ENCODE results near the gene CLK2. TPM values are rescaled to one million over a fixed set of nuclear protein-coding genes. Genes with fewer than 3 reads are reported as not detected.

The CLK2 gene
- total and polyA plus RNA-seq, 7 donors = 7.2 to 45.9 (median 23.2) TPM

GRCh38 chr1:155278689-155279160 lies 5.4 kb upstream of the CLK2 start:
- Histone ChIP-seq H3K4me1 (peaks cover 0 to 23% (median 18%) of the 10 kb centered on the region in 4 donors), H3K9me3 (no peaks in the 10 kb centered on the region), H3K36me3 (no peaks in the 10 kb centered on the region), H3K27me3 (no peaks in the 10 kb centered on the region), H3K4me3 (no peak overlapping the region), H3K27ac (no peak overlapping the region)
- DNase-seq = no peak
- intact Hi-C loops (cut with DNase I) = loop anchor here (2.0 to 5.0 kb wide), 2 partner anchors 28 to 314 kb away; no protein-coding TSS in a partner anchor
- no peak for TF ChIP-seq POLR2AphosphoS5 (IDR thresholded peaks at IDR 0.05)
- TF ChIP-seq, protein P1, sequence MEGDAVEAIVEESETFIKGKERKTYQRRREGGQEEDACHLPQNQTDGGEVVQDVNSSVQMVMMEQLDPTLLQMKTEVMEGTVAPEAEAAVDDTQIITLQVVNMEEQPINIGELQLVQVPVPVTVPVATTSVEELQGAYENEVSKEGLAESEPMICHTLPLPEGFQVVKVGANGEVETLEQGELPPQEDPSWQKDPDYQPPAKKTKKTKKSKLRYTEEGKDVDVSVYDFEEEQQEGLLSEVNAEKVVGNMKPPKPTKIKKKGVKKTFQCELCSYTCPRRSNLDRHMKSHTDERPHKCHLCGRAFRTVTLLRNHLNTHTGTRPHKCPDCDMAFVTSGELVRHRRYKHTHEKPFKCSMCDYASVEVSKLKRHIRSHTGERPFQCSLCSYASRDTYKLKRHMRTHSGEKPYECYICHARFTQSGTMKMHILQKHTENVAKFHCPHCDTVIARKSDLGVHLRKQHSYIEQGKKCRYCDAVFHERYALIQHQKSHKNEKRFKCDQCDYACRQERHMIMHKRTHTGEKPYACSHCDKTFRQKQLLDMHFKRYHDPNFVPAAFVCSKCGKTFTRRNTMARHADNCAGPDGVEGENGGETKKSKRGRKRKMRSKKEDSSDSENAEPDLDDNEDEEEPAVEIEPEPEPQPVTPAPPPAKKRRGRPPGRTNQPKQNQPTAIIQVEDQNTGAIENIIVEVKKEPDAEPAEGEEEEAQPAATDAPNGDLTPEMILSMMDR (IDR thresholded peaks at IDR 0.05) = no peak
- TF ChIP-seq EP300 (IDR thresholded peaks at IDR 0.05) = no peak
- no peak for TF ChIP-seq POLR2A (IDR thresholded peaks at IDR 0.05)
- WGBS, 2 donors = 64 to 70% methylated on average over 10 of the region's 10 CpGs

DNA sequence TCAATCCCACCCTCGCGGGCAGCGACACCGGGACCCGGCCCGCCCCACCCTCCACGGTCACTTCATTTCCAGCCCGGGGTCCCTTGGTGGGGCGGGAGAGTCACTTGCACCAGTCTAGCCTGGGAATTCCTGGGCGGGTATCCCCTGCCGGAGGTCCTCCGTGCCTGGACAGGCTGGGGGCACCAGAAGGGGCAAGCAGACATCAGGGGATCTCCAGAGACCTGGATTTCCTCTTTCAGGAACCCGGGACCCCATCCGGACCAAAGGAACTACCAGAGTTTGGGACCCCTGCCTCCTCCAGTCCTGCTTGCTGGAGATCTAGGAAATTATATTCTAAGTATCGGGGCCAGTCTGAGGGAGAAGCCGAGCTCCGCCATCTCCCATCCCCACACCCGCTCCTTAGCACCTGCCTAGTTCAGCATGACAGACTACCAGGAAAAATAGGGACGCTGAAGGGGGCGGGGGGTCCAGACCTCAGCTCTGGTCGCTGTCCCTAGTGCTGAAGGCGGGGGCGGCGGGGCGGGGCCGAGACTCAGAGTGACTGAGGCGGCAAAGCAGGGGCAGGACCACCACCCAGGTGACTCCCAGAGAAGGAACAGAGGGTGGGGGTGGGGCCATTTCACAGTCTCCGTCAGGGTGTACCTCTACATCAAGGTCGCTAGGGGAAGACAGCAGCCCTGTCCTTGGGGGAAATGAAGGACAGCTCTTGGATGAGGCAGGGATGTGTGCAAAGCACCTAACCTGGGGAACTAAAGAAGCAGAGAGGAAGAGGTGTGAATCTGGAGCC lies 4.8 kb upstream of the CLK2 start:
- TF ChIP-seq, protein P1 (IDR thresholded peaks at IDR 0.05) = peak in 2 of 4 experiments; percentile 19 to 30
- no peak for TF ChIP-seq POLR2A (IDR thresholded peaks at IDR 0.05)
- intact Hi-C loops (cut with DNase I) = loop anchor here (1.0 to 5.0 kb wide), 3 partner anchors 29 to 314 kb away; no protein-coding TSS in a partner anchor
- peaks cover 0 to 25% (median 18%) of the 10 kb centered on the region in 4 donors for H3K4me1 ChIP-seq
- H3K4me3 ChIP-seq = peak overlapping the region; percentile 55 to 86 (median 68)
- peak overlapping the region; percentile 70 to 79 (median 77) for H3K27ac ChIP-seq
- DNase-seq = peak; percentile 76
- H3K27me3 ChIP-seq = no peaks in the 10 kb centered on the region
- H3K36me3 ChIP-seq = no peaks in the 10 kb centered on the region
- WGBS, 2 donors = 1% methylated on average over 29 of the region's 29 CpGs
- H3K9me3 ChIP-seq = no peaks in the 10 kb centered on the region

DNA sequence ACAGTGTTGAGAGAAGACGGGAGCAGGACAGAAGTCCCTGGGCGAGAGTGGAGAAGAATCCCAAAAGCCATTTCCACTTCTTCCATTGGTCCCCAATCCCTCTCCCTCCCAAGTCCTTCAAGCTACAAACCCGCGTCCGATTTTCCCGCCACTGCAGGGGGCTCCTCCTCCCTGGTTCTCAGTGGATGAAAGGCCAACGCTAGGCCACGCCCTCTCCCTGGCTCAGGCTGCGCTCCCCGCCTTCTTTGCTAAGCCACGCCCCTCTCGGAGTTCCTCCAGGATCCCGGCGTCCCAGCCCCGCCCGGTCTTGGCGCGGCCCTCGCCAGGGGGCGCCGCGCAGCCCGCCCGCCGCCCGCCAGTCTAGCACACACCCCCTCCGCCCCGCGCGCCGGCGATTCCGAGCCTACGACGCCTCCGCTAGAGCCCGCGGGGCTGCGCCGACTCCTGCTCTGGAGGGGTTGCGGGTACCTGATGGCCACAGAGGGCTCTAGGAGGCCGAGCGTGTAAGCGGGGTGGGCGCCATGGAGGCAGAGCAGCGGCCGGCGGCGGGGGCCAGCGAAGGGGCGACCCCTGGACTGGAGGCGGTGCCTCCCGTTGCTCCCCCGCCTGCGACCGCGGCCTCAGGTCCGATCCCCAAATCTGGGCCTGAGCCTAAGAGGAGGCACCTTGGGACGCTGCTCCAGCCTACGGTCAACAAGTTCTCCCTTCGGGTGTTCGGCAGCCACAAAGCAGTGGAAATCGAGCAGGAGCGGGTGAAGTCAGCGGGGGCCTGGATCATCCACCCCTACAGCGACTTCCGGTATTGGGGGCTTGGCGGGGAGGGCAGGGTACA lies 4.0 kb upstream of the CLK2 start, which contains the start of gene HCN3:
Gene HCN3 (plus strand): TSS at position 394 of the 832 bp plus-strand sequence. CDS start 128 bp downstream, at position 522.
- 1% methylated on average over 68 of the region's 68 CpGs for WGBS, 2 donors
- DNase-seq = peak; percentile 99
- peaks cover 0 to 29% (median 23%) of the 10 kb centered on the region in 4 donors for H3K4me1 ChIP-seq
- intact Hi-C loops (cut with DNase I) = loop anchor here (1.0 to 5.0 kb wide), 2 partner anchors 46 to 315 kb away; no protein-coding TSS in a partner anchor
- H3K27me3 ChIP-seq = no peaks in the 10 kb centered on the region
- H3K4me3 ChIP-seq = peak within 1 kb of the TSS; percentile 55 to 86 (median 68)
- TF ChIP-seq EP300 (IDR thresholded peaks at IDR 0.05) (no peak), POLR2A (IDR thresholded peaks at IDR 0.05) (no peak)
- TF ChIP-seq, protein P1 (IDR thresholded peaks at IDR 0.05) = peak in 2 of 4 experiments; percentile 21 to 61
- H3K36me3 ChIP-seq = no peaks in the 10 kb centered on the region
- H3K9me3 ChIP-seq = no peaks in the 10 kb centered on the region
- peak within 1 kb of the TSS; percentile 70 to 79 (median 77) for H3K27ac ChIP-seq

DNA sequence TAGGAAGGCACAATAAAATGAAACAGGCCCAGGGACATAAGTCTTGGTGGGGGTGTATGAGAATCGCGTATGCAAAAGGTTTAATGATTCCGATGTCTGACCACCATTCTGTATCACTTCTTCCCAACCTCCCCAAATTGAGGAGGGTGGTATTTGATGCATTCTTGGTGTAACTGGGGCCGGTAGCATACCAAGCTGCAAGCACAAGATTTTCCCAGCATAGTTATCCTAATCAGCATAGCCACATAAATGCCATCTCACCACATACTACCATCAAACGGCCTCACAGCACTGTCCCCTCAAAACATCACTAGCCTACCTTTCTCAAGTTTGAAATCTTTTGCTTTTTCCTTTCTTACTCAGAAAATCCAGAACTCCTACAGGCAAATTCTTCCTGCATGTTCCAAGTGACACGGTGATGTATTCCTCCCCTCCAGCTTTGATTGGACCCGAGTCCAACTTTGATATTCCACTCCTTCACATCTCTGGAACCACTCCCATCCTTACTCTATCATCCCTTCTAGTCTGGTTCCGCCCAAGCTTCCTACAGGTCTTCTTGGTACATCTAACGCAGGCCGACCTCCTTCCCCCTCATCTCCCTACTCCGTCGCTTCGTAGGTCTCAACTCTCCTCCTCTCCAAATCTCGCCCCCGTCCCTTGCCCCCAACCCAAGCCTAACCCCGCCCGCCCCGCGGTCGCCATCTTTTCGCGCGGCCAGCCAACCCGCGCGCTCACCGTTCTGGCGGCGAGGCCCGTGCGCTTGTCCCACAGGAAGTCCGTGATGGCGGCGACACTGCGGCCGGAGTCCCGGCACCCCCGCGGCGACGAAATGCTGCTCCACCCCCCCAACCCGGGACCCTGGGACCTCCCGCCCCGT lies 600 bp downstream of the CLK2 start:
- intact Hi-C loops (cut with DNase I) = loop anchor here (2.0 kb wide), 1 partner anchor 22 kb away; no protein-coding TSS in a partner anchor
- WGBS, 2 donors = 3 to 5% methylated on average over 44 of the region's 44 CpGs
- TF ChIP-seq EP300 (IDR thresholded peaks at IDR 0.05) (no peak), POLR2AphosphoS5 (IDR thresholded peaks at IDR 0.05) (no peak), POLR2A (IDR thresholded peaks at IDR 0.05) (no peak)
- TF ChIP-seq, protein P1 (IDR thresholded peaks at IDR 0.05) = no peak
- Histone ChIP-seq H3K27me3 (no peaks in the 10 kb centered on the region), H3K27ac (peak overlapping the region; percentile 95 to 97 (median 96)), H3K4me3 (peak overlapping the region; percentile 75 to 90 (median 80)), H3K36me3 (peaks cover 25 to 34% (median 30%) of the 10 kb centered on the region in 4 donors), H3K9me3 (no peaks in the 10 kb centered on the region), H3K4me1 (peaks cover 0 to 35% (median 24%) of the 10 kb centered on the region in 4 donors)
- DNase-seq = no peak
